ENCODE results near the gene GMCL2.

DNA sequence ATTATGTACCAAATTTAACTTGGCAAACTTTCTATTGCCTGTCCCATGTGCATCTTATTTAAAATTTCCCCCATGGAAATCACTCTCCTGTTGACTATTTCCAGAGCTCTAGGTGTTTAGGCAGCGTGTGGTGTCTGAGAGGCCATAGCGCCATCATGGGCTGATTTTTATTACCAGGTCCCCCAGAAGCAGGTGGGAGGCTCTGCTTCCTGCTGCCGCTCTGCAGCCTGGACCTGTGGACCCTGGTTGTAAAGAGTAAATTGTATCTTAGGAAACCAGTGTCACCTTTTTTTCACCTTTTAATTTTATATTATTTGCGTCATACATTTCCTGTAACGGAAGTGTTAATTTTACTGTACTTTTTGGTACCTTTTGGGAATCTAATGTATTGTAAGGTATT lies 23.5 kb upstream of the GMCL2 start:
- TF ChIP-seq, protein P1, sequence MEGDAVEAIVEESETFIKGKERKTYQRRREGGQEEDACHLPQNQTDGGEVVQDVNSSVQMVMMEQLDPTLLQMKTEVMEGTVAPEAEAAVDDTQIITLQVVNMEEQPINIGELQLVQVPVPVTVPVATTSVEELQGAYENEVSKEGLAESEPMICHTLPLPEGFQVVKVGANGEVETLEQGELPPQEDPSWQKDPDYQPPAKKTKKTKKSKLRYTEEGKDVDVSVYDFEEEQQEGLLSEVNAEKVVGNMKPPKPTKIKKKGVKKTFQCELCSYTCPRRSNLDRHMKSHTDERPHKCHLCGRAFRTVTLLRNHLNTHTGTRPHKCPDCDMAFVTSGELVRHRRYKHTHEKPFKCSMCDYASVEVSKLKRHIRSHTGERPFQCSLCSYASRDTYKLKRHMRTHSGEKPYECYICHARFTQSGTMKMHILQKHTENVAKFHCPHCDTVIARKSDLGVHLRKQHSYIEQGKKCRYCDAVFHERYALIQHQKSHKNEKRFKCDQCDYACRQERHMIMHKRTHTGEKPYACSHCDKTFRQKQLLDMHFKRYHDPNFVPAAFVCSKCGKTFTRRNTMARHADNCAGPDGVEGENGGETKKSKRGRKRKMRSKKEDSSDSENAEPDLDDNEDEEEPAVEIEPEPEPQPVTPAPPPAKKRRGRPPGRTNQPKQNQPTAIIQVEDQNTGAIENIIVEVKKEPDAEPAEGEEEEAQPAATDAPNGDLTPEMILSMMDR (IDR thresholded peaks at IDR 0.05; ENCODE audit: borderline replicate concordance, extremely low read depth, low read length, poor library complexity, severe bottlenecking) = no peak
- TF ChIP-seq EZH2 (IDR thresholded peaks at IDR 0.05; ENCODE audit: borderline replicate concordance, low read depth, low read length, severe bottlenecking) = no peak
